HepG2 (cell line): ENCODE results near the gene PWP1. TPM values are rescaled to one million over a fixed set of nuclear protein-coding genes. Genes with fewer than 3 reads are reported as not detected.

ENCODE experiments used
- GLI4 ChIP-seq: sonication (generic); formaldehyde crosslinking; IDR thresholded peaks from 2 replicates; pipeline ENCODE4 v1.5.1; 2020; ENCODE audit warnings: missing genetic modification reagents, mild to moderate bottlenecking, moderate library complexity, borderline replicate concordance
- HCFC1 ChIP-seq: fragments of 150-350 bp; IDR thresholded peaks from 2 replicates; pipeline ENCODE4 v1.6.1; 2014; ENCODE audit warnings: low read depth, low read length
- HDAC1 ChIP-seq: sonication (generic); formaldehyde crosslinking; IDR thresholded peaks from 2 replicates; pipeline ENCODE4 v1.5.1; 2020; ENCODE audit warnings: mild to moderate bottlenecking, missing genetic modification reagents
- MTF2 ChIP-seq: sonication (generic); formaldehyde crosslinking; IDR thresholded peaks from 2 replicates; pipeline ENCODE4 v1.5.0; 2020; ENCODE audit warnings: missing genetic modification reagents, borderline replicate concordance
- PAX8 ChIP-seq: sonication (generic); formaldehyde crosslinking; IDR thresholded peaks from 2 replicates; pipeline ENCODE4 v1.8.0; 2022; ENCODE audit warnings: mild to moderate bottlenecking, missing genetic modification reagents, borderline replicate concordance
- PREB ChIP-seq: sonication (generic); formaldehyde crosslinking; IDR thresholded peaks from 2 replicates; pipeline ENCODE4 v1.4.0; 2020; ENCODE audit warnings: missing genetic modification reagents
- RAD51 ChIP-seq: fragments of 450-650 bp; IDR thresholded peaks from 2 replicates; pipeline ENCODE4 v1.6.1; 2016; ENCODE audit warnings: borderline replicate concordance
- RCOR2 ChIP-seq: IDR thresholded peaks from 2 replicates; pipeline ENCODE4 v1.6.1; 2016; ENCODE audit warnings: missing biosample characterization, missing genetic modification reagents
- RFX5 ChIP-seq: IDR thresholded peaks from 2 replicates; pipeline ENCODE4 v1.6.1; 2011; ENCODE audit warnings: low read depth, low read length, improper control_type of control experiment
- RFXAP ChIP-seq: sonication (generic); formaldehyde crosslinking; IDR thresholded peaks from 2 replicates; pipeline ENCODE4 v1.4.0; 2020; ENCODE audit warnings: missing genetic modification reagents, borderline replicate concordance
- TBX2 ChIP-seq: sonication (generic); formaldehyde crosslinking; IDR thresholded peaks from 2 replicates; pipeline ENCODE4 v1.5.0; 2020; ENCODE audit warnings: missing genetic modification reagents, mild to moderate bottlenecking, borderline replicate concordance
- ZBTB44 ChIP-seq: sonication (generic); formaldehyde crosslinking; IDR thresholded peaks from 2 replicates; pipeline ENCODE4 v1.4.0; 2020; ENCODE audit warnings: missing genetic modification reagents
- ZNF275 ChIP-seq: sonication (generic); formaldehyde crosslinking; IDR thresholded peaks from 2 replicates; pipeline ENCODE4 v1.8.0; 2022; ENCODE audit warnings: missing genetic modification reagents, mild to moderate bottlenecking, inconsistent platforms, borderline replicate concordance
- ZNF496 ChIP-seq: sonication (generic); formaldehyde crosslinking; IDR thresholded peaks from 2 replicates; pipeline ENCODE4 v1.8.1; 2023; ENCODE audit warnings: mild to moderate bottlenecking, moderate library complexity, missing genetic modification reagents; ENCODE audit not compliant: insufficient replicate concordance
- ZNF761 ChIP-seq: sonication (generic); formaldehyde crosslinking; conservative IDR thresholded peaks from 2 replicates; pipeline ENCODE4 v1.4.0; 2020; ENCODE audit warnings: mild to moderate bottlenecking, missing genetic modification reagents
- ZNF782 ChIP-seq: sonication (generic); formaldehyde crosslinking; IDR thresholded peaks from 2 replicates; pipeline ENCODE4 v1.4.0; 2020; ENCODE audit warnings: missing genetic modification reagents, mild to moderate bottlenecking, borderline replicate concordance
- ZSCAN12 ChIP-seq: sonication (generic); formaldehyde crosslinking; IDR thresholded peaks from 2 replicates; pipeline ENCODE4 v1.9.0; 2021; ENCODE audit warnings: mild to moderate bottlenecking, missing genetic modification reagents
- polyA plus RNA-seq, 8 experiments: library from polyadenylated mRNA; depleted of rRNA in 3 of 8; stranded (reverse) in 7 of 8; unstranded in 1 of 8; fragments of >200 nt; fragmentation: Illumina TruSeq in 4 of 8; extraction: Trizol in 4 of 8; gene quantifications; 2 replicates each; pipeline versions ENCODE4 v1.2.1 to v1.2.3, GENCODE V29; 2011 to 2016; ENCODE audit warnings: low read depth in 4 of 8, missing spikeins in 1 of 8, mixed read lengths in 1 of 8; ENCODE audit not compliant: insufficient read depth in 1 of 8
- total RNA-seq, 5 experiments: library from RNA; depleted of rRNA; stranded (reverse); fragments of >200 nt; fragmentation: Illumina TruSeq; extraction: Trizol; gene quantifications; 2 replicates each; pipeline ENCODE4 v1.2.3, GENCODE V29; 2016; ENCODE audit warnings: low read depth in 1 of 5
- TF ChIP-seq, protein P1 (sequence below), 2 experiments: sonication (generic) in 1 of 2; formaldehyde crosslinking in 1 of 2; IDR thresholded peaks; 2 replicates each; pipeline versions ENCODE4 v1.4.0 to v1.6.1; 2018 to 2020; ENCODE audit warnings: missing genetic modification reagents in 2 of 2, borderline replicate concordance in 1 of 2, low read depth in 1 of 2, mild to moderate bottlenecking in 1 of 2, missing biosample characterization in 1 of 2

The PWP1 gene
- total and polyA plus RNA-seq, 2 of the 13 experiments (the other 11 are each of a cell fraction or from before 2014, with no cell fraction given) = 65.9 to 70.2 TPM

DNA sequence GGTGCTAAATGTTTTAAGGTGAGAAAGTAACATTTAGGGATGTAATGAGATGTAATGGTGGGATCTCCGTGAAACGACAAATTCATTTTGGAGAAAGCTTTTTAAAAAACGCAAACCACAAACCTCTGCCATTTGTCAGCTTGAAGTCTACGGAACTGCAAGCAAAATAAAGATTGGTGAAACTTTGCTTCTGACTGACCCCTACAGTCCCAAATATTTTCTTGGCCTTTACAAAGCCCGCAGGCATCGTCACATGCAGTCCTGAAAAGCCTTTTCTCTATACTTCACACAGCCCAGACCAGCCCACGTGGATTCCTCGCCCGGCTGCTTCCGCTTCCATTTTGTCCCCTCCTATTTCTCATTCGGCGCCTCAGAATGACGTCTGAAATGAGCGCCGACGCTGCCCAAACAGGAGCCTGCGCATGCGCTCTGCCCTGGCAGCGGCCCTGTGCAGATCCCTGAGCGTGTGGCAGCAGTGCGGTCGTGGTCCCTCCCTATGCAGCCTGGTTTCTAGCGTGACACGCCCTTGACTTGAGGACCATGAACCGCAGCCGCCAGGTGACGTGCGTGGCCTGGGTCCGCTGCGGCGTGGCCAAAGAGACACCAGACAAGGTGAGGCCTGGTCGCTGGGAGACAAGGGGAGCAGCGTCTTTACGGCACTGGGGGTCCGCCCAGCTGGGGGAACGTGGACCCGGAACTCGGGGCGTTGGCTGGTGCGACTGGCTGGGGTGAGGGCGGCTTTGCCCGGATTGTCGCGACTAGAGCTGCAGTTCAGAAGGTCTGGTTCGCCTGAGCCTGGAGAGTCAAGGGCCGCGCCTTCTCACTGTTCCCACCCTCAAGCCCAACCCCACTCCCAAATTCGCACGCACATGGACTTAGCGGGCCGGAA lies at the start of gene PWP1 (continued):
- TF ChIP-seq GLI4 (CRISPR knock-in tag) (peak; percentile 92; the same call in 1 of the 2 replicates), HDAC1 (CRISPR knock-in tag) (peak; percentile 98), PAX8 (CRISPR knock-in tag) (peak; percentile 94; the same call in 1 of the 2 replicates), RAD51 (no peak), HCFC1 (peak; percentile 76), RCOR2 (CRISPR knock-in tag) (no peak), PREB (no peak), ZNF761 (CRISPR knock-in tag) (peak; percentile 43; the same call in 1 of the 2 replicates), MTF2 (CRISPR knock-in tag) (peak; percentile 46; the same call in 1 of the 2 replicates), ZSCAN12 (CRISPR knock-in tag) (0 out of 2 replicates have a peak, but pooled peaks have one; percentile 46), ZNF782 (CRISPR knock-in tag) (peak; percentile 70; the same call in 1 of the 2 replicates), TBX2 (CRISPR knock-in tag) (peak; percentile 59; the same call in 1 of the 2 replicates), RFX5 (0 out of 2 replicates have a peak, but pooled peaks have one; percentile 46), ZBTB44 (CRISPR knock-in tag) (no peak), ZNF275 (CRISPR knock-in tag) (peak; percentile 83; the same call in 1 of the 2 replicates), RFXAP (0 out of 2 replicates have a peak, but pooled peaks have one; percentile 65), ZNF496 (no peak)
- TF ChIP-seq, protein P1, sequence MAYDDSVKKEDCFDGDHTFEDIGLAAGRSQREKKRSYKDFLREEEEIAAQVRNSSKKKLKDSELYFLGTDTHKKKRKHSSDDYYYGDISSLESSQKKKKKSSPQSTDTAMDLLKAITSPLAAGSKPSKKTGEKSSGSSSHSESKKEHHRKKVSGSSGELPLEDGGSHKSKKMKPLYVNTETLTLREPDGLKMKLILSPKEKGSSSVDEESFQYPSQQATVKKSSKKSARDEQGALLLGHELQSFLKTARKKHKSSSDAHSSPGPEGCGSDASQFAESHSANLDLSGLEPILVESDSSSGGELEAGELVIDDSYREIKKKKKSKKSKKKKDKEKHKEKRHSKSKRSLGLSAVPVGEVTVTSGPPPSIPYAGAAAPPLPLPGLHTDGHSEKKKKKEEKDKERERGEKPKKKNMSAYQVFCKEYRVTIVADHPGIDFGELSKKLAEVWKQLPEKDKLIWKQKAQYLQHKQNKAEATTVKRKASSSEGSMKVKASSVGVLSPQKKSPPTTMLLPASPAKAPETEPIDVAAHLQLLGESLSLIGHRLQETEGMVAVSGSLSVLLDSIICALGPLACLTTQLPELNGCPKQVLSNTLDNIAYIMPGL (CRISPR knock-in tag; IDR thresholded peaks at IDR 0.05; ENCODE audit: borderline replicate concordance in 1 of 2, low read depth in 1 of 2) = peak; percentile 73 to 80
